Activated naive CD4-positive, alpha-beta T cell treated with anti-CD3 and anti-CD28 coated beads, Interleukin-2, amount 50 U/mL, for 72 hours (primary cell): ENCODE results near the gene TBPL1. TPM values are rescaled to one million over a fixed set of nuclear protein-coding genes. Genes with fewer than 3 reads are reported as not detected.

Experiments
- ATAC-seq, 2 donors: fragments of 150-1000 bp; cut with Tn5 transposase; 2 replicates each; pipeline ENCODE4 v1.10.0; 2021; ENCODE audit warnings: mild to moderate bottlenecking in 2 of 2, moderate library complexity in 2 of 2
- DNase-seq, 2 donors: peaks; one replicate each; pipeline ENCODE4 v3.0.0; 2021 to 2022; ENCODE audit warnings: low spot score in 2 of 2
- H3K27ac Mint-ChIP-seq, 2 donors: one replicate each; pipeline ENCODE4 v1.8.0; 2022; ENCODE audit warnings: mild to moderate bottlenecking in 2 of 2, mixed read lengths in 2 of 2
- H3K36me3 Mint-ChIP-seq, 2 donors: one replicate each; pipeline ENCODE4 v1.8.0; 2022; ENCODE audit warnings: mixed read lengths in 2 of 2
- H3K9me3 Mint-ChIP-seq, 2 donors: one replicate each; pipeline ENCODE4 v1.8.0; 2022; ENCODE audit warnings: mixed read lengths in 2 of 2
- total RNA-seq, 2 donors: library from RNA; stranded (reverse); gene quantifications; one replicate each; pipeline ENCODE4 v1.2.3, GENCODE V29; 2022

Gene TBPL1
- total RNA-seq, 2 donors from 2014 or later: 11.9 to 24.4 TPM

DNA sequence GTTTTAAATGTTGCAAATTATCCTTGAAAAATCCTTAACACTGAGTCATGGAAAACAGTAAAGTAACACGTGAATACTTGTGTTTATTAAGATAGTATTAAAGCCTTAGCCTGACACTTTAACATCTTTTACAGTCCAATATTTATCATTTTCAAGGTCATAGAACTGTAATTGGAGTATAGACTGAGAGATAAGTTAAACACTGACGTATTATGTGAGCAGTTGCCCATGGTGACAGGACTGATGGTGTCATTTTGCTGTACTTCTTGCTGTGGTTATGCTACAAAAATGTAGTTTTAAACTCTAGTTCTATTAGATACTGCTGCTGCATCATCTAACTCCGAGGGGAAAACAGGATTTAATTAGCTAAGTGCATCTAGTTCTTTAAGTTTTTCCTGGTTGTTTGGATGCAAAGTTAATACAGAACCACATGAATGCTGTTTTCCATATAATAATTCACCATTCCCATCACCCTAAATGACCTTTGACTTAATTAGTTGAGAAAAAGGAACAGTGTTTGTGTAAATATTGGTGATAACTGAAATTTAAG, 61.6 kb downstream of the TBPL1 start:
- ATAC-seq (no peak), DNase-seq (no peak)
- Mint-ChIP-seq H3K36me3 (no peaks in the 10 kb centered on the region), H3K27ac (no peak overlapping the region), H3K9me3 (no peaks in the 10 kb centered on the region)

DNA sequence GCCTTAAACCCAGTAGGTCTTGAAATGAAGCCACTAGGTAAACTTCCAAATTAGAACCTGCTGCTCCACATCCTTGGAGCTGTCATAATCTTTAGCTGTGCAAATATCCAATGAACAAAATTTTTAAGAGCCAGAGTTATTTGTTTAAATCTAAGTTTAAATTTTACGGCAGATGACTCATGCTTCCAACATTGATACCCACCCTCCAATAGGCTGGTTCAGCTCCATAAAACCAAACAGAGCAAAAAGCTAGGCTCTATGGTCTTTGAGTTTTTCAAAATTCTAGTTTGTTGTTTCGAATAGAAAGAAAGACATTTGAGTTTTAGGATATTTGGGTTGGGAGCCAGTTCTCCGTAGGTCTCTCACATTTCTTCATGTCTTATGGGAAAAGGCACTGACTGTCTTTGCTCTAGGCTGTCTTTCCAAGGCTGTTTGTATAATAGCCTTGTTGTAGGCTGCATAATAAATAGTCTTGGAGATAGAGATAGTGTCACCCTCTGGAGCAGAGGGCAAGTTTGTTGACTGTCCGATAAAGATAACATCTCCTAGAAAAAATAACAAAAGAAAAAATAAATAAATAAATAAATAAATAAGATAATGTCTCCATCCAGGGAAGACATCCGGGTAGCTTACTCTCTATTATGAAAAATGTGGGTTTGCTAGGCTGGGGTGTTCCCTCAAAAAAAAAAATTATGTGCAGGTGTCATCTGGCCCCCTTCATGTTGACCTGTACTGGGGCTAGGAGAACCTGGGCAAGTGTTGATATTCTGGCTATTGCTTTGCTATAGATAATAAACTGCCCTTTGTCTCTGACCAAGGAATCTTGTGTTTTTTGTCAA, 62.9 kb downstream of the TBPL1 start:
- Mint-ChIP-seq H3K36me3 (no peaks in the 10 kb centered on the region), H3K9me3 (no peaks in the 10 kb centered on the region), H3K27ac (no peak overlapping the region)
- no peak for DNase-seq
- no peak for ATAC-seq

DNA sequence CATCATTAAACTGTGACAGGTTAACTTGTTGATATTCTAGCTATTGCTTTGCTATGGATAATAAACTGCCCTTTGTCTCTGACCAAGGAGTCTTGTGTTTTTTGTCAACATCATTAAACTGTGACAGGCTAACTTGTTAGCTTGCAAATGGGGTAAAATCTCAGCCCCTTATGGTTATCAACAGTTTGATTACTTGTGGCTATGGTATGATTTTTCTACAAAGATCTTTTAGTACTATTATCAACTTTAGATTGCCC, 63.5 kb downstream of the TBPL1 start:
- DNase-seq (no peak), ATAC-seq (no peak)
- Mint-ChIP-seq H3K27ac (no peak overlapping the region), H3K9me3 (no peaks in the 10 kb centered on the region), H3K36me3 (no peaks in the 10 kb centered on the region)

DNA sequence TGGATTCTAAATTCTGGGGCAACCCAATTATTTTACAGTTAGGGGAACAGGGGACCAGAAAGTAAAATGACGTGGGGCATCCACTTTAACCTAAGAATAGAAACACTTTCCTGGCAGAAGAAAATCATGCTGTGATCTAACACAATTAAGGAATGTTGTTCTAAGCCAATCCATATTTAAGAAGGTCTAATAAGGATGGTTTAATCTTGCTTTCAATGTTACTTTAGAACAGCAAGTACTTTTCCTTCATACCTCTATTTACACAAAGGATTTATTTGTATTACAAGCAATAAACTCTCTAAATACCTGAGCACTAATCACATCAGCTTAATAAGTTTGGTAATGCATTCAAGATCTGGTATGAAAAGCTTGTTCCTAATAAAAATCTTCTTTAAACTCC, 67.0 kb downstream of the TBPL1 start:
- DNase-seq (no peak), ATAC-seq (no peak)
- H3K27ac Mint-ChIP-seq: no peak overlapping the region
- no peaks in the 10 kb centered on the region for H3K9me3 Mint-ChIP-seq
- no peaks in the 10 kb centered on the region for H3K36me3 Mint-ChIP-seq

DNA sequence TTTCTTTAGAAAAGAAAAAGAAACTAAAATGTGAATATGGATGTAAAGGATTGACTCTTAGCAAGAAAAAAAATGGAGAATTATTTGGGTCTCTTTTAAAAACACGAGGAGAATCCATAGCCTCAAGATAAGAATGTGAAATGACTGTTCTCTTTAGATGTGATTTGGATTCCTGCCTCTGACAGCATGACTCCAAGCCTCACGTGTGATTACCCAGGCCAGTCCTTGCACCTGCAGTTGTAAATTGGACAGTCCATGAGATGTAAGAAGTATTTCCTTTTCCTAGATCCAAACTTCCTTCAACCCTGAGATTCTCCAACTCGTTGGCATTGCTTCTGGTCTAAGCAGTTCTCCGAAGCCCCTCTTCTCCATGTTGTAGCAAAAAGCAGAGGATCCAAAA, 67.5 kb downstream of the TBPL1 start:
- no peaks in the 10 kb centered on the region for H3K36me3 Mint-ChIP-seq
- ATAC-seq: no peak
- H3K9me3 Mint-ChIP-seq: no peaks in the 10 kb centered on the region
- no peak for DNase-seq
- H3K27ac Mint-ChIP-seq: no peak overlapping the region

DNA sequence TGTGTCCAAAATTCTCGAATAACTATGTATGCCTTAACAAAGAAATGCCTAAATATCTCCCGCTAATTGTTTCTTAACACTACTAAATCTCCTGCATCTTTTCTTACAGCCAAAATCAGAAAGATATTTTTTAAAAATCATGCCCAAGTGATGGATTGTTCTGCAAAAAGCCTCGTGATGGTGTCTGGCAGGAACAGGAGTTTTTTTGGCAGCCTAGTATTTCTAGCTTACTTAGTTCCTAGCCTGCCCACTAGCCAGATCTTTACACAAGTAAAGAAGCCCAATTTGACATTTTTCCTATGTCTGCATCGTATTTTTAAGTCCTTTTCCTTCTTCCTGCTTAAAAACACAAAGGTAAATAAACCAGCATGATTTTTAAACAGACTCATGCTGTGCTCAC, 67.9 kb downstream of the TBPL1 start:
- ATAC-seq: no peak
- Mint-ChIP-seq H3K36me3 (no peaks in the 10 kb centered on the region), H3K27ac (no peak overlapping the region), H3K9me3 (no peaks in the 10 kb centered on the region)
- no peak for DNase-seq

DNA sequence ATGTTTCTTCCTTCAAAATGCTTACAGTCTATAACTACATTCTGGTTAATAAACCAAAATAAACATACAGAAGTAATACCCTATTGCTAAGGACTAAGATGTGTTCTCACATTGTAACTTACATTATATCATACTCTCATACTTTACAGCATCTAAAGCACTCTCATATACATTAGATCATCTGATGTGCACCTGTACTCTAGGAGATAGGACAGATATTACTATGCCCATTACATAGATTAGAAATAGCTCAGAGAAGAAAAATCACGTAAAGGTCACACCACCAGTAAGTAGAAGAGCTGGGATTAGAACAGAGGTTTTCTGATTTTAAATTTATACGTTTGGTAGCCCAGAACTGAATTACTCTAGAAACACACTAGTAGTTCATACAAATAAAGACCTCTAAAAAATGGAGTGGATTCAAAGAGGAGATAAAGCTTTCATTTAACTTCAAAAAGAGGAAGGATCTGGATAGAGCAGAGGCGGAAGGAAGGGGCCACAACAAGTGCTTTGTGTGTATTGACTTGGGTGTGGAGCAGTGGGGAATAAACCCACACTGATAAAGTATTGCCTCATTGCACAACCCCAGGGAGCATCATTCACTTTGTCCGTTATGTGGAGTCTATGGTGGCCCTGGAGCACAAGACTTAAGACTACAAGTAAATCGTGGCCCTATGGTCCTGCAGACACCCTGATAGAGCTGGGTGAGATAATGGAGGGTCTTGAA, 68.5 kb downstream of the TBPL1 start:
- Mint-ChIP-seq H3K36me3 (no peaks in the 10 kb centered on the region), H3K9me3 (no peaks in the 10 kb centered on the region), H3K27ac (no peak overlapping the region)
- DNase-seq: no peak
- ATAC-seq: peak in 1 of 2 donors; percentile 71

DNA sequence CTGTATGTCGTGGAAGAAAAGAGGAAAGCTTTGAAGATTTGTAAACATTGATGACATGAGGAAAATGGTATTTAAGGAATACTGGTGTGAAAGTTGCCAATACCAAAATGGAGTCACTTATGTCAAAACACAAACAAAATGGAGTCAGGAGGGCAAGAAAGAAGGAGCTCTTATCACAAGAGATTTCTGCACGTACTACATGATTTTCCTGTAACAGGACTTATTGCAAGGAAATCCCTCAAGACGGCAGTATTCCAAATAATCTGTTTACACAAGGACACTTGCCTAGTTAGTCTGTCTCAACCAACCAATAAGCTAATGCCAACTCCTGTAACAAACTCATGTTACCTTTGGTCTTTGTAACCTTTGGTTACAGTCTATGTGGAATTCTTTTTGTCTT, 69.6 kb downstream of the TBPL1 start:
- no peaks in the 10 kb centered on the region for H3K9me3 Mint-ChIP-seq
- no peak for ATAC-seq
- H3K36me3 Mint-ChIP-seq: no peaks in the 10 kb centered on the region
- DNase-seq: no peak
- no peak overlapping the region for H3K27ac Mint-ChIP-seq

DNA sequence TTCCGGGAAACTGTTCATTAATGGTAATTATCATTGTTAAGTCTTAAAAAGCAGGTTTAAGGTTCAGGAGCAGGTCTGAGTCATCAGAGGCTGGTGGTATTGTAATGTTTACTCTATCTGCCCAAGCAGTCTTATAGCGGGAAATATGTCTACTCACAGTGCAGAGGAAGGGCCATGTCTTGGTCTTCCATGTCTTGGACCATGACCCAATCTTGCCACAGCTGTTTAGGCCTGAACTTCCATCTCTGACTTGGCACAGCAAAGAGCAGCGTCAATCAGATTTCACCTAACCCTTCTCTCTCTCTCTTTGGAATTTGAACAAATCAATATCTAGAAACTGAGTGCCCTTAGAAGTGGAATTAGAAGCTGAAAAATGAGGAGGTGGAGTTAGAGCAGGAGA, 73.6 kb downstream of the TBPL1 start:
- ATAC-seq (no peak), DNase-seq (no peak)
- Mint-ChIP-seq H3K9me3 (no peaks in the 10 kb centered on the region), H3K27ac (no peak overlapping the region), H3K36me3 (no peaks in the 10 kb centered on the region)

DNA sequence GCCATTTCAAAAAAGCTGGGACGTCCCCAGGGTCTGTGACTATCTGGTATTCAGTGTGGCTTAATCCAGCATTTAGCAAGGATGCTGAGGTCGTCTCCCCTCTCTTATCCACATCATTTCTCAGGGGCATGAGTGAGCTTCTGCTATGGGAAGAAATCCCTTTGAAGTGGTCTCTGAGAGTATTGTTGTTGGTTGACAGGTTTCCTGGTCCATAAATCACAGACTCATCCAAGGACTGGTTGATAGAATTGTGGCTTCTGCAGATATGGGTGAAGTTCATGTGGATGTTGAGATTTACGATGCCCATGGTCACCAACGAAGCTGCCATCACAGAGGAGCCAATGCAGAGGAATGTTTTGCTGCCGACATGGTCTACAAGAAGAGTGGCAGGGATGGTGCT, 75.4 kb downstream of the TBPL1 start:
- H3K9me3 Mint-ChIP-seq: no peaks in the 10 kb centered on the region
- H3K36me3 Mint-ChIP-seq: no peaks in the 10 kb centered on the region
- H3K27ac Mint-ChIP-seq: no peak overlapping the region
- DNase-seq (no peak), ATAC-seq (no peak)

DNA sequence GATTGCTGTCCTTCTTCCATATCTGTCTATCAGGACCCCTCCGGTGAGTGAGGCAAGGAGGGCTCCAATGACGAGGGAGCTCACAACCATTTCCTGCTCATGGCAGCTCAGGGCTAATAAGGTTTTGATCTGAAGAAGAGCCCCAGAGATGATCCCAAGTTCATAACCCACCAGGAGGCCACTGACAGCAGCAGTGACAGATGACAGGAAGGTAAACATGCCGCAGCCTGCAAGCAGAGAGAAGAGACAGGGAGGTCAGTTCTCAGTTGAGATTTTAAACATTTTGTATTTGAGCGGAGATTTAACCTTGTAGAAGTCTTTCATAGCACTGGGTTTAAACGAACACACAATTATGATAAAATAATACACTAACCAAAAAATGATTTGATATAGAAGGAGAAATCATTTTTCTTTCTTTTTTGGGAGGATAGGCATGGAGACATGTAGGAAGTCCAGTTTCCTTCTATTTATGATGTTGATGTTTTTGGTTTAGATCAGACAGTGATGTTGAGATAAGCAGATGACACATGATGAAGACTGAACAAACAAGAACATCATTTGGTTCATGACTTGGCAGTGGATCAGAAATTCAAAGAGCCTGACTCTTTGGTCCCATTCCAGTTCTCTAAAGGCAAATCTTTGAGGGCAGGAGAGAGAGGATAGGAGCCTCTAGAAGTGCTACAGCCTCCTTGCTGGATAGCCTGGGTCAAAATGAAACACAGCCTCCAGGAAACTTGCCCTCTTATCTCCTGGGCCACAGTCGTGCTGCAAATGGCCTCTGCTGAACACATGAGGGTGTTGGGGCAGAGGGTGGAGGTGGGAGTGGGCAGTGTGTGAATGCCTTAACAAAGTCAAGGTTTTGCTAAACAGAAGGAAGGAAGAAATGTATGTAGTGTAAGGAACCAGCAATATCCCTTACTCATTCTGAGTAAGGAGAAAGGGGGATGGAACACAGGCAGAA, 76.8 kb downstream of the TBPL1 start:
- ATAC-seq (no peak), DNase-seq (no peak)
- Mint-ChIP-seq H3K36me3 (no peaks in the 10 kb centered on the region), H3K27ac (peak overlapping the region in 1 of 2 donors; percentile 61), H3K9me3 (no peaks in the 10 kb centered on the region)

DNA sequence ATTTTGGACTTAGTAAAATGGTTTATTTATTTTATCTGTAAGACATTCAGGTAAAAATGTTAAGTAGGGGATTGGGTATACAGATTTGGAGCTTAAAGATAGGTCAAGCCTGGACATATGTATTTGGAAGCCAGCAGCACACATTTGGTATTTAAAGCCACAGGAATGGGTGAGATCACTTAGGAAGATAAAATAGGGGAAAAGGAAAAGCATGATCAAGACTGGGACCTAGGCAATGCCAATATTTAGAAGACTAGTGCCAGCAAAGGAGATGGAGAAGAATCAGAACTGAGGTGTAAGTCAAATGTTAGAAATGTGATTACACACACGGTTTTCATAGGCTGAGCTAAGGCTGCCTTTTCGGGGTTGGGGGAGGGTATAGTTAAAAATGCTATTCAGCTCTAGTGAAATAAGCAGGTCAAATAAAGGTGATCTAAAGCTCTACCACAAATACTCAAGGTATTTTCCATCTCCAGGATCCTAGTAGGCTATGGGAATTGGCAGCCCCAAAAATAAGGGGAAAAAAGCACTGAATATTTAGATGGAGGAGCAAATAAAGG, 78.8 kb downstream of the TBPL1 start:
- no peak overlapping the region for H3K27ac Mint-ChIP-seq
- no peak for ATAC-seq
- DNase-seq: no peak
- H3K36me3 Mint-ChIP-seq: no peaks in the 10 kb centered on the region
- H3K9me3 Mint-ChIP-seq: no peaks in the 10 kb centered on the region

DNA sequence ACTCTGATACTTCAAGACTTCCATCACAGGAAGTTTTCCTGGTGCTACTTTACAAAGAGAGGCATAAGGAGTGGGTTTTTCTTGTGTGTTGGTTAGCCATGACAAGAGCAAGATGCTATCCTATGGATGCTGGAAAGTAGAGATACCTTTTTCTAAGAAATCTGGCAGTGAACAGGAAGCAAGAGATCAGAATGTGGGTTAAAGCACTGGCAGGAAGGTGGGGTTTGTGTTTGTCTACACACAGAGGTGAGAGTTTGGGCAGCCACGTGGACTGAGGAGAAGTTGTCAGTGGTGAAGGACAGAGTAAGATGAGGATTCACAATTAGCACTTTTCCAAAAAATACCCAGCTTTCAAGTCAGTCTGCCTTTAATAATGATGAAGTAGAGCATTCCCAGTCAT, 81.5 kb downstream of the TBPL1 start:
- H3K36me3 Mint-ChIP-seq: no peaks in the 10 kb centered on the region
- no peak overlapping the region for H3K27ac Mint-ChIP-seq
- ATAC-seq: no peak
- no peak for DNase-seq
- no peaks in the 10 kb centered on the region for H3K9me3 Mint-ChIP-seq

DNA sequence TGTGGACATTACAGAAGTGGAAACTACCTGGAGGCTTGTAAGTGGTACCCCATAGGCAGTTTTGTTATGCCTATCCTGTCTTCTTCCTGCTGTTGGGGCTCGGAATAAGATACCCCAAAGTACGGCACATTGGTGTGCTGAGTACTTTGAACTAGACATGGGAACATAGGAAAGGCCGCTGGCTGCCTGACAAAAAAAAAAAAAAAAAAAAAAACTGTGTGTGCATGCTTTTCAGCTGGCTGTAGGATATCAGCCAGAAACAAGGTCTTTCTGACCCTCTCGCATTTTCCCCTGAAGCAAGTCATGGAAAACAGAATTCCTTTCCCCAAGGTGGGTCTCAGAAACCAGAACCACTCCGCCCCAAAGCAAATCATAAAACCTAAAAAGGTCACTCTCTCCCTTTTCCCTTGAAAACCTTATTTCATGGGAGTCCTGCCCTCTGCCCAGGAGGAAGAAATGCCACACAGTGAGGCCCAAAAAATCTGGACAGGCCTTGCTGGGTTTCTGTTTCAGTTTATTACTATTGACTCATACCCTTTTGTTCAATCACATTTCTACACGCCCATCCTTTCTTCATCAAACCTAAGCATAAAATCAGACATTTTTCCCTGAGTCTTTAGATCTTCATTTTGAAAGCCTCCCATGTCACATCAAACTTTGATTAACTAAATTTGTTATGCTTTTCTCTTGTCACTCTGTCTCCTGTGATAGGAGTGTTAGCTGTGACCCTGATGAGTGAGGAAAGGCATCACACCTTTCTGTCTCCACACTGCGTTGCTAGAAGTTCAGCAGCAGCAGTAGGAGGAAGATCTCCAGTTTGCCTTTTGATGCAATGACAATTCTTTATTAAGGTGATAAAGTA, 82.2 kb downstream of the TBPL1 start:
- no peaks in the 10 kb centered on the region for H3K9me3 Mint-ChIP-seq
- DNase-seq: no peak
- H3K27ac Mint-ChIP-seq: no peak overlapping the region
- H3K36me3 Mint-ChIP-seq: no peaks in the 10 kb centered on the region
- ATAC-seq: peak in 1 of 2 donors; percentile 16

DNA sequence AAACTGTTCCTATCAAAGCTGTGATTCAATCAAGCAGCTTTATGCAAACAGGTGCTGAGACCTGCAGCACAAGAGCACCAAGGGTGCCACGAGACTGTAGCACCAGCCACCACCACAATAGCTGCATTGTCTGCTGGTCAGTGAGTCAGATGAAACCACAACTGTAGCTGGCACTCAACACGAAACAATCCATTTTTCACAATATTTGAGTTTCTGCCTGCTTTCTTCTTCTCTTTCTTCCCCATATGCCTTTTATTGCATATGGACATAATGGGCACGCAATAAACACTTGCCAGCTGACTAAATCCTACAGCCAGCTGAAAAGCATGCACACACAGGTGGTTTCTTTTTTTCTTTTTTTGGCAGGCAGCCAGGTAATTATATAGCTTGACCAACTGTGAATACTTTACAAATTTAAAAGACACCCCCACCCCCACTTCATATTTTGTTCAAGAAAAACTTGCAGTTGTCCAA, 82.8 kb downstream of the TBPL1 start:
- Mint-ChIP-seq H3K9me3 (no peaks in the 10 kb centered on the region), H3K27ac (no peak overlapping the region), H3K36me3 (no peaks in the 10 kb centered on the region)
- DNase-seq (peak in 1 of 2 donors; percentile 7), ATAC-seq (peak; percentile 68 to 79)

DNA sequence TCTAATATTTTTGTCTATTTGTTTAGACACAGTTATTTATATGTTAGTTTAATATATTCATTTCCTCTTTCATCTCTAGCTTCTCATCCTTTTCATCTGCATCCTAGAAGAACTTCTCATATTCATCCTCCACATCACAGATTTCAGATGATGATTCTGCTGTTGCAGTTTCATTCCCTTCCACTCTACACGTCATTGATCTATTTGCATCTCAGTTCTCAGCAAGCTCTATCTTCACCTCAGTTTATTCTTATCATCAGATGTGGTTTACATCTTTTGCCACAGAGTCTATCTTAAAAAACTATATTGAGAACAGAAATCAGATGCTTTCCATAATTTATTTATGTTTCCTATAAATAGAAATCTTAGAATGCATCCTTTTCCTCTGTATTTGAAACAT, 86.1 kb downstream of the TBPL1 start:
- H3K36me3 Mint-ChIP-seq: peaks cover 4 to 5% of the 10 kb centered on the region in 2 donors
- peaks cover 0 to 9% of the 10 kb centered on the region in 2 donors for H3K9me3 Mint-ChIP-seq
- DNase-seq (no peak), ATAC-seq (peak in 1 of 2 donors; percentile 50)
- H3K27ac Mint-ChIP-seq: no peak overlapping the region
